HG02973 (cell line): ENCODE results near the gene RNASEL.
"Not testable (repeated sequence)": the region's sequence is repeated elsewhere in the genome, so short reads cannot be mapped to it uniquely, and the experiment has no call there.

ENCODE experiments used
- ATAC-seq: cut with Tn5 transposase; IDR thresholded peaks from one replicate; pipeline ENCODE4 v1.9.1; 2021; ENCODE audit warnings: moderate library complexity; ENCODE audit not compliant: unreplicated experiment

Gene RNASEL

GRCh38 chr1:182567629-182568028 is 21.4 kb downstream of the RNASEL start:
- no peak for ATAC-seq

- ATAC-seq, result no peak
Measured at GRCh38 chr1:182565537-182565936, 23.5 kb downstream of the RNASEL start.

- no peak for ATAC-seq
Measured at GRCh38 chr1:182564406-182565004, 24.6 kb downstream of the RNASEL start.

GRCh38 chr1:182563095-182563494 is 26.0 kb downstream of the RNASEL start:
- ATAC-seq, result no peak

- no peak for ATAC-seq
Measured at GRCh38 chr1:182561456-182561855, 27.6 kb downstream of the RNASEL start.

GRCh38 chr1:182560392-182560984 is 28.6 kb downstream of the RNASEL start:
- no peak for ATAC-seq

- no peak for ATAC-seq
Measured at GRCh38 chr1:182556279-182556678, 32.8 kb downstream of the RNASEL start.

GRCh38 chr1:182555493-182555892 is 33.6 kb downstream of the RNASEL start:
- no peak for ATAC-seq

- ATAC-seq, result no peak
Measured at GRCh38 chr1:182552527-182552926, 36.5 kb downstream of the RNASEL start.

- no peak for ATAC-seq
Measured at GRCh38 chr1:182549811-182550210, 39.2 kb downstream of the RNASEL start.

- ATAC-seq, result no peak
Measured at GRCh38 chr1:182549346-182549745, 39.7 kb downstream of the RNASEL start.

- ATAC-seq, result no peak
Measured at GRCh38 chr1:182533896-182534295, 55.2 kb downstream of the RNASEL start.

- not testable (repeated sequence) for ATAC-seq
Measured at GRCh38 chr1:182528206-182528605, 60.9 kb downstream of the RNASEL start.

- no peak for ATAC-seq
Measured at GRCh38 chr1:182527680-182528079, 61.4 kb downstream of the RNASEL start.

- no peak for ATAC-seq
Measured at GRCh38 chr1:182525342-182525741, 63.7 kb downstream of the RNASEL start.
